ENCODE measurements around the gene NONO.
A peak's percentile ranks its signal among the peaks of the same experiment; 100 is the strongest.

NONO gene, protein sequence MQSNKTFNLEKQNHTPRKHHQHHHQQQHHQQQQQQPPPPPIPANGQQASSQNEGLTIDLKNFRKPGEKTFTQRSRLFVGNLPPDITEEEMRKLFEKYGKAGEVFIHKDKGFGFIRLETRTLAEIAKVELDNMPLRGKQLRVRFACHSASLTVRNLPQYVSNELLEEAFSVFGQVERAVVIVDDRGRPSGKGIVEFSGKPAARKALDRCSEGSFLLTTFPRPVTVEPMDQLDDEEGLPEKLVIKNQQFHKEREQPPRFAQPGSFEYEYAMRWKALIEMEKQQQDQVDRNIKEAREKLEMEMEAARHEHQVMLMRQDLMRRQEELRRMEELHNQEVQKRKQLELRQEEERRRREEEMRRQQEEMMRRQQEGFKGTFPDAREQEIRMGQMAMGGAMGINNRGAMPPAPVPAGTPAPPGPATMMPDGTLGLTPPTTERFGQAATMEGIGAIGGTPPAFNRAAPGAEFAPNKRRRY

DNA sequence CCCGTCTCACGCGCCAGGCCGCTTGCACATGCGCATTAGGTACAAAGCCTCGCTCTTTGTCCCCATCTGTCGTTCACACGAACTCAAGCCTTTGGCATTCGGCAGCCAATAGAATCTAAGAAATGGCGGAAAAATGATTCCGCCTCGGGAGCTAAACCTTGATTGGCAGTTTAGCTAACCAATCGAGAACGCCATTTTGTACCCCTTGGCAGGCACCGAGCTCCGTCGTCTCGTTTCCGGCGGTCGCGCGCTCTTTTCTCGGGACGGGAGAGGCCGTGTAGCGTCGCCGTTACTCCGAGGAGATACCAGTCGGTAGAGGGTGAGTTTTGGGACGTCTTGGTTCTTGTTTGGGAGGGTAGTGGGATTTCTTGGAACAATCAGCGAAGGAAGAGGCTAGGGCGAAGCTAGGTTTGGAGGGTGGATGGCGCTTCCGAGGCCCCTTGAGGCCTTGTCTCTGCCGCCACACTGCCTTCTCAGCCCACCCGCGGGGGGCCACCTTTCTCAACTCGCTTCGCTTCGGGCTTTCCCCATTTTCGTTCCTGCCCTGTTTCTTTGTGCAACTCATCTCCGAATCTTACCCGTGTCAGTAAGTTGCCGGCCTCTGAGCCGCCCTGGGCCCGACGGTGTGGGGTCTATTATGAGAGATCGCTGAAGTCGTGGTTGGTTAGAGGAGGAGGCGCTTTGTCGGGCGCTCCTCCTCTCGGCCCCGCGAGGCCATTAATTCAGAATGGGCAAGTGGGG is at the start of gene NONO:
Gene NONO (plus strand): TSS at position 233 of the 741 bp plus-strand sequence. CDS start 7,003 bp downstream, outside the sequence.
- in situ Hi-C loops (cut with HindIII; ENCODE audit: low sequenced_read_pairs), result no loop called here
- H3K4me3 ChIP-seq (ENCODE audit: low read depth, low read length), result peak within 1 kb of the TSS; percentile 69
- DNase-seq (ENCODE audit: low read depth, low spot score), result peak; percentile 98
- TF ChIP-seq, protein P1, sequence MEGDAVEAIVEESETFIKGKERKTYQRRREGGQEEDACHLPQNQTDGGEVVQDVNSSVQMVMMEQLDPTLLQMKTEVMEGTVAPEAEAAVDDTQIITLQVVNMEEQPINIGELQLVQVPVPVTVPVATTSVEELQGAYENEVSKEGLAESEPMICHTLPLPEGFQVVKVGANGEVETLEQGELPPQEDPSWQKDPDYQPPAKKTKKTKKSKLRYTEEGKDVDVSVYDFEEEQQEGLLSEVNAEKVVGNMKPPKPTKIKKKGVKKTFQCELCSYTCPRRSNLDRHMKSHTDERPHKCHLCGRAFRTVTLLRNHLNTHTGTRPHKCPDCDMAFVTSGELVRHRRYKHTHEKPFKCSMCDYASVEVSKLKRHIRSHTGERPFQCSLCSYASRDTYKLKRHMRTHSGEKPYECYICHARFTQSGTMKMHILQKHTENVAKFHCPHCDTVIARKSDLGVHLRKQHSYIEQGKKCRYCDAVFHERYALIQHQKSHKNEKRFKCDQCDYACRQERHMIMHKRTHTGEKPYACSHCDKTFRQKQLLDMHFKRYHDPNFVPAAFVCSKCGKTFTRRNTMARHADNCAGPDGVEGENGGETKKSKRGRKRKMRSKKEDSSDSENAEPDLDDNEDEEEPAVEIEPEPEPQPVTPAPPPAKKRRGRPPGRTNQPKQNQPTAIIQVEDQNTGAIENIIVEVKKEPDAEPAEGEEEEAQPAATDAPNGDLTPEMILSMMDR (IDR thresholded peaks at IDR 0.05; ENCODE audit: low read depth, low read length), result no peak

DNA sequence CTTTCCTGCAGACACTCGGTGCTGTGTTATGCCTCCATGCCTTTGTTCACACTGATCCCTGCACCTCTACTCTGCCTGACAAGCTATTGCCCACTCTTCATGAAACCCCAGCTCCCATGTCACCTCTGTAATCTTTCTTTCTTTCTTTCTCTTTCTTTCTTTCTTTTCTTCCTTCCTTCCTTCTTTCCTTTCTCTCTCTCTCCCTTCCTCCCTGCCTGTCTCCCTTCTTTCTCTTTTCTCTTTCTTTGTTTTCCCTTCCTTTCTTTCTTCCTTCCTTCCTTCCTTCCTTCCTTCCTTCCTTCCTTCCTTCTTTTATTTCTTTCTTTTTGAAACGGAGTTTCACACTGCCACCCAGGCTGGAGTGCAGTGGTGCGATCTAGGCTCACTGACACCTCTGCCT is 48.0 kb upstream of the NONO start:
- in situ Hi-C loops (cut with HindIII; ENCODE audit: low sequenced_read_pairs), result no loop called here
- H3K4me3 ChIP-seq (ENCODE audit: low read depth, low read length), result no peak overlapping the region
- DNase-seq (ENCODE audit: low read depth, low spot score), result no peak
- TF ChIP-seq, protein P1 (IDR thresholded peaks at IDR 0.05; ENCODE audit: low read depth, low read length), result no peak

DNA sequence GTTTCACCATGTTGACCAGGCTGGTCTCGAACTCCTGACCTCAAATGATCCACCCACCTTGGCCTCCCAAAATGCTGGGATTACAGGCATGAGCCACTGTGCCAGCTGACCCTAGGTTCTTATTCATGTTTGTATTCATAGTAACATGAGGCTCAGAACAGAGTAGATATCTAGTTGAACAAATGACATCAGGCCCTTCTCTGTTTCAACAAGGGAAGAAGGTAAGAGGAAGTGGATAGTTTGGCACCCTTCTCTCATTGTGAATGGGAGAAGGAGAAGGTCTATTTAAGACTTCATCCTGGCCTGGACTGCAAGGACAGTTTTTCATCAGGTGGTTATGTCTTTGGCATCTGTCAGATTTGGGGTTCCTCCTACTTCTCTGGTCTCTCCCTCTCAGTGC is 46.6 kb upstream of the NONO start:
- in situ Hi-C loops (cut with HindIII; ENCODE audit: low sequenced_read_pairs), result no loop called here

DNA sequence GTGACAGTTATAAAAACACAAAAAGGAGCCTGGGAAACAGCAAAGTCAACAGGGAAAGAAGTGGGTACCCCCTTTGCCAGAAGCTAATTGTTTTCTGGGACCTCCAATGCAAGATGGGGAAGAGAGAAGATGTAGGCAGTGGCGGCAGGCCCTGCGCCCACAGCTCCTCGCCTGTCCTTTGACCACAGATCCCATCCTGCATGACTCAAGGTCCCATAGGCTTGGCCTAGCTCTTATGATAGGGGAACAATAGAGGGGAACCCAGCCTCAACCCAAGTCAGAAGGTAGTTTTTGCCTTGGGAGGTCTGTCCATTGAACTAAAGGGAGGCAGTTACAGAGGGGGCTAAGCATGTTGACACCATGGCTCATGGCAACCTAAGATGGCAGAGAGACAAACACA is 43.7 kb upstream of the NONO start:
- TF ChIP-seq, protein P1 (IDR thresholded peaks at IDR 0.05; ENCODE audit: low read depth, low read length), result no peak
- in situ Hi-C loops (cut with HindIII; ENCODE audit: low sequenced_read_pairs), result no loop called here
- DNase-seq (ENCODE audit: low read depth, low spot score), result no peak
- H3K4me3 ChIP-seq (ENCODE audit: low read depth, low read length), result no peak overlapping the region

More for the DNA sequence above, 46.6 kb upstream of the NONO start:
- TF ChIP-seq, protein P1 (IDR thresholded peaks at IDR 0.05; ENCODE audit: low read depth, low read length), result no peak
- no peak for DNase-seq (ENCODE audit: low read depth, low spot score)
- no peak overlapping the region for H3K4me3 ChIP-seq (ENCODE audit: low read depth, low read length)

DNA sequence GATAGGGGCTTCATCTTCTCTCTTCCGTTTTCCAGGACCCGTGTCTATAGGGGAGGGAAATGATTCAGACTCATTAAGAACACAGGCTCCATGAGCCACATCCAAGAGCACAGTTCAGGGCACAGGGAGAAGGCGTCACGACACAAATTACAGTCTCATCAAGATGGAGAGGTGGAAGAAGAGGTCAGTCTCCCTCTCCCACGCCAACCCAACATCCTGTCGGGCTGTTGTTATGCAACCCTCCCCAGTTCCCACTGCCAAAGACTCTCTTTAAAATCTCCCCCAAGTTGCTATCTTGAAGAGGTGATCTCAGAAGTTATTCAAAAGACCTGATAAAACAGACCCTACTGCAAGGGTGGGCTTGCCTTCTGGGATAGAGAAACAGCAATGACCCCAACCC is 42.1 kb upstream of the NONO start:
- DNase-seq (ENCODE audit: low read depth, low spot score), result no peak
- in situ Hi-C loops (cut with HindIII; ENCODE audit: low sequenced_read_pairs), result no loop called here

More for the DNA sequence above, 42.1 kb upstream of the NONO start:
- TF ChIP-seq, protein P1 (IDR thresholded peaks at IDR 0.05; ENCODE audit: low read depth, low read length), result no peak
- no peak overlapping the region for H3K4me3 ChIP-seq (ENCODE audit: low read depth, low read length)
